Ovary (tissue), 3 donors: Measurements from ENCODE around the gene VPS11.

Experiments used
- CTCF ChIP-seq, 3 donors: fragments of 450-650 bp in 2 of 3; fragments of 200-600 bp in 1 of 3; IDR thresholded peaks; one replicate each; pipeline versions ENCODE4 v1.5.1 to v1.8.0; 2016 to 2022; ENCODE audit warnings: antibody characterized with exemption in 3 of 3, mild to moderate bottlenecking in 1 of 3
- EP300 ChIP-seq: sonication (generic); formaldehyde crosslinking; IDR thresholded peaks from one replicate; pipeline ENCODE4 v1.6.1; 2017; ENCODE audit warnings: antibody characterized with exemption
- POLR2A ChIP-seq: fragments of 450-650 bp; IDR thresholded peaks from one replicate; pipeline ENCODE4 v1.6.1; 2017; ENCODE audit warnings: antibody characterized with exemption, mild to moderate bottlenecking, moderate library complexity
- donor health status: DM: no; HTN: no; CAD: no.

GRCh38 chr11:119100994-119101758, 33.6 kb downstream of the VPS11 start:
- no peak for TF ChIP-seq CTCF (IDR thresholded peaks at IDR 0.05)
- TF ChIP-seq POLR2A, result no peak
- no peak for TF ChIP-seq EP300
